Stimulated activated CD4-positive, alpha-beta T cell treated with anti-CD3 and anti-CD28 coated beads, Interleukin-1b, Interleukin-23, amount 100 ng/mL, for 4 hours (primary cell): ENCODE data around the gene APBB2.

Source experiments
- DNase-seq, 2 donors: peaks; one replicate each; pipeline ENCODE4 v3.0.0-alpha.2; 2020; ENCODE audit warnings: low read depth in 2 of 2

APBB2 gene

GRCh38 chr4:41135801-41136200 is 78.5 kb downstream of the APBB2 start:
- no peak for DNase-seq

- no peak for DNase-seq
Measured at GRCh38 chr4:41134581-41134980, 79.8 kb downstream of the APBB2 start.

GRCh38 chr4:41133454-41134018 is 80.8 kb downstream of the APBB2 start:
- no peak for DNase-seq

GRCh38 chr4:41132055-41132683 is 82.2 kb downstream of the APBB2 start:
- no peak for DNase-seq

GRCh38 chr4:41129936-41130440 is 84.4 kb downstream of the APBB2 start:
- no peak for DNase-seq

GRCh38 chr4:41129128-41129754 is 85.1 kb downstream of the APBB2 start:
- DNase-seq = no peak

- DNase-seq = no peak
Measured at GRCh38 chr4:41125558-41126311, 88.6 kb downstream of the APBB2 start.

- DNase-seq = no peak
Measured at GRCh38 chr4:41124916-41125548, 89.3 kb downstream of the APBB2 start.

GRCh38 chr4:41122775-41123174 is 91.6 kb downstream of the APBB2 start:
- no peak for DNase-seq

- DNase-seq = no peak
Measured at GRCh38 chr4:41122309-41122708, 92.0 kb downstream of the APBB2 start.

- DNase-seq = no peak
Measured at GRCh38 chr4:41121906-41122305, 92.4 kb downstream of the APBB2 start.

- DNase-seq = no peak
Measured at GRCh38 chr4:41120297-41121217, 93.8 kb downstream of the APBB2 start.

- no peak for DNase-seq
Measured at GRCh38 chr4:41119867-41120295, 94.5 kb downstream of the APBB2 start.

GRCh38 chr4:41111791-41112190 is 102.6 kb downstream of the APBB2 start:
- no peak for DNase-seq

GRCh38 chr4:41110050-41110449 is 104.3 kb downstream of the APBB2 start:
- no peak for DNase-seq

- no peak for DNase-seq
Measured at GRCh38 chr4:41108481-41108880, 105.9 kb downstream of the APBB2 start.

- no peak for DNase-seq
Measured at GRCh38 chr4:41106694-41107419, 107.5 kb downstream of the APBB2 start.

GRCh38 chr4:41106081-41106480 is 108.3 kb downstream of the APBB2 start:
- no peak for DNase-seq

- DNase-seq = no peak
Measured at GRCh38 chr4:41104155-41104554, 110.2 kb downstream of the APBB2 start.

GRCh38 chr4:41103657-41104056 is 110.7 kb downstream of the APBB2 start:
- no peak for DNase-seq
